MCF 10A (cell line): ENCODE data around the gene PRLR. TPM values are rescaled to one million over a fixed set of nuclear protein-coding genes. Genes with fewer than 3 reads are reported as not detected.
A peak's percentile ranks its signal among the peaks of the same experiment; 100 is the strongest.

ENCODE experiments used
- BruUV-seq: library from RNA; stranded (reverse); fragments of 400-500 nt; replicated peaks from 2 replicates; lab custom pipeline; 2021; lab: Mats Ljungman, UMichigan
- CTCF ChIA-PET: fragments of 300-600 bp; sonication (Branson Sonifier 250); formaldehyde crosslinking; extraction: SDS; loops from one replicate; lab custom pipeline; 2021; ENCODE audit warnings: antibody characterized with exemption, inconsistent platforms; lab: Yijun Ruan, JAX
- POLR2A ChIA-PET: fragments of 300-600, 350-650 bp; sonication (Branson Sonifier 250); formaldehyde crosslinking; extraction: SDS; loops from one replicate; lab custom pipeline; 2020; ENCODE audit warnings: antibody characterized with exemption, inconsistent platforms; lab: Yijun Ruan, JAX
- DNase-seq: peaks from one replicate; pipeline ENCODE4 v3.0.0-alpha.2; 2018; ENCODE audit not compliant: unreplicated experiment
- H3K27ac Mint-ChIP-seq: one replicate; pipeline ENCODE4 v1.8.0; 2022; ENCODE audit warnings: mild to moderate bottlenecking, low read depth, mixed read lengths; ENCODE audit not compliant: unreplicated experiment
- H3K27me3 Mint-ChIP-seq: one replicate; pipeline ENCODE4 v1.8.0; 2022; ENCODE audit warnings: mixed read lengths; ENCODE audit not compliant: insufficient read depth, unreplicated experiment
- H3K36me3 Mint-ChIP-seq: one replicate; pipeline ENCODE4 v1.8.0; 2022; ENCODE audit warnings: mild to moderate bottlenecking, moderate library complexity, mixed read lengths; ENCODE audit not compliant: insufficient read depth, unreplicated experiment
- H3K4me1 Mint-ChIP-seq: one replicate; pipeline ENCODE4 v1.8.0; 2022; ENCODE audit warnings: mixed read lengths; ENCODE audit not compliant: insufficient read depth, unreplicated experiment
- H3K4me3 Mint-ChIP-seq: one replicate; pipeline ENCODE4 v1.8.0; 2022; ENCODE audit warnings: mild to moderate bottlenecking, moderate library complexity, mixed read lengths; ENCODE audit not compliant: unreplicated experiment
- H3K9me3 Mint-ChIP-seq: one replicate; pipeline ENCODE4 v1.8.0; 2022; ENCODE audit warnings: mixed read lengths; ENCODE audit not compliant: unreplicated experiment
- intact Hi-C: fragments of 100-400 bp; cut with micrococcal nuclease; formaldehyde crosslinking; loops from 2 replicates; pipeline ENCODE4 v1.14.1; 2022
- total RNA-seq: library from RNA; stranded (reverse); gene quantifications from 2 replicates; pipeline ENCODE4 v1.2.3, GENCODE V29; 2022
- TF ChIP-seq, protein P1 (sequence below): fragments of 200-600 bp; IDR thresholded peaks from one replicate; pipeline ENCODE4 v1.8.0; 2022; ENCODE audit warnings: antibody characterized with exemption, mild to moderate bottlenecking; ENCODE audit not compliant: unreplicated experiment

The PRLR gene
- total RNA-seq, 1 experiment from 2014 or later = 0.16 TPM

DNA sequence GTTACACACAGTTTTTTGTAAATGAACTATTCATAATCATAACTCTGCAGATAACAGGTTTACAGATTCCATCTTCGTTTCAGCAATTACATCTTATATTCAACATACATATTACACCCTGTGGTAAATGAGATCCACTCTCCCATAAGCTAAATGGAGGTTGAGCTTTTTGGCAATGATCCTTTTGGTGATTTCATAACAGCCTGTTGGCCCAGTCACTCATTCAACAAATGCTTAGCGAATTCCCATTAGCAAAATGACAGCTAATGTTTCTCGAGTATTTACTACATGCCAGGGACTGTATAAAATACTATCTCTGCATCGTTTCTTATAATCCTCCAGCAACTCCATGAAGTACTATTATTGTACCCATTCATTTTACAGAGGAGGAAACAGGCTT, 157.1 kb downstream of the PRLR start:
- H3K36me3 Mint-ChIP-seq = no peaks in the 10 kb centered on the region
- no peak for DNase-seq
- H3K4me1 Mint-ChIP-seq = no peaks in the 10 kb centered on the region
- no TSS peak for BruUV-seq
- TF ChIP-seq, protein P1, sequence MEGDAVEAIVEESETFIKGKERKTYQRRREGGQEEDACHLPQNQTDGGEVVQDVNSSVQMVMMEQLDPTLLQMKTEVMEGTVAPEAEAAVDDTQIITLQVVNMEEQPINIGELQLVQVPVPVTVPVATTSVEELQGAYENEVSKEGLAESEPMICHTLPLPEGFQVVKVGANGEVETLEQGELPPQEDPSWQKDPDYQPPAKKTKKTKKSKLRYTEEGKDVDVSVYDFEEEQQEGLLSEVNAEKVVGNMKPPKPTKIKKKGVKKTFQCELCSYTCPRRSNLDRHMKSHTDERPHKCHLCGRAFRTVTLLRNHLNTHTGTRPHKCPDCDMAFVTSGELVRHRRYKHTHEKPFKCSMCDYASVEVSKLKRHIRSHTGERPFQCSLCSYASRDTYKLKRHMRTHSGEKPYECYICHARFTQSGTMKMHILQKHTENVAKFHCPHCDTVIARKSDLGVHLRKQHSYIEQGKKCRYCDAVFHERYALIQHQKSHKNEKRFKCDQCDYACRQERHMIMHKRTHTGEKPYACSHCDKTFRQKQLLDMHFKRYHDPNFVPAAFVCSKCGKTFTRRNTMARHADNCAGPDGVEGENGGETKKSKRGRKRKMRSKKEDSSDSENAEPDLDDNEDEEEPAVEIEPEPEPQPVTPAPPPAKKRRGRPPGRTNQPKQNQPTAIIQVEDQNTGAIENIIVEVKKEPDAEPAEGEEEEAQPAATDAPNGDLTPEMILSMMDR = no peak
- intact Hi-C loops = no loop called here
- H3K27me3 Mint-ChIP-seq = peaks cover 8% of the 10 kb centered on the region
- H3K9me3 Mint-ChIP-seq = no peaks in the 10 kb centered on the region
- no peak overlapping the region for H3K27ac Mint-ChIP-seq
- ChIA-PET CTCF (interaction anchor here (1.1 kb wide), 1 partner anchor 853 kb away, joined by 3 read pairs; no protein-coding TSS in a partner anchor), POLR2A (interaction anchor here (0.5 to 0.9 kb wide), 3 partner anchors 12 to 858 kb away, joined by 3 to 4 read pairs (median 3); no protein-coding TSS in a partner anchor)
- no peak overlapping the region for H3K4me3 Mint-ChIP-seq

DNA sequence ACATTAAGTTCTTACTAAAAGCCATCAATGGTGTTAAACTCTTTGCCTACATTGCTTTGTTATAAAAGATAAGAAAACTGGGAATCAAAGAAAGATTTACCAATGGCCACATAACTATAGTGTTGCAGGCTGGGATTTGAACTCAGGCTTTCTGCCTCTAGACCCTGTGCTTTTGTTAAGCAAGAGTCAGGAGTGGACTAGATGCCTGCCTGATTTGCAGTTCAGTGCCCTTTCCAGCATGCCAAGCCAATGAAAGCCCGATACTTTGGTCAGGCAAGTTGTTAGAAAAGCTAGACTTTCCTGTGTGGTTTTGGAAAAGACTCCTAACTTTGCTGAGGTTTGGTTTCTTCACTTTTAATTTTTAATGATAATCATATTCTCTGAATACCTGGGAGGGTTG, 161.1 kb downstream of the PRLR start:
- no TSS peak for BruUV-seq
- ChIA-PET CTCF (interaction anchor here (0.6 kb wide), 1 partner anchor 22 kb away, joined by 3 read pairs; no protein-coding TSS in a partner anchor), POLR2A (no interaction called here)
- H3K36me3 Mint-ChIP-seq = no peaks in the 10 kb centered on the region
- intact Hi-C loops = no loop called here
- H3K4me1 Mint-ChIP-seq = no peaks in the 10 kb centered on the region
- DNase-seq = no peak
- no peak overlapping the region for H3K27ac Mint-ChIP-seq
- no peak overlapping the region for H3K4me3 Mint-ChIP-seq
- no peaks in the 10 kb centered on the region for H3K27me3 Mint-ChIP-seq
- TF ChIP-seq, protein P1 = no peak
- H3K9me3 Mint-ChIP-seq = no peaks in the 10 kb centered on the region

DNA sequence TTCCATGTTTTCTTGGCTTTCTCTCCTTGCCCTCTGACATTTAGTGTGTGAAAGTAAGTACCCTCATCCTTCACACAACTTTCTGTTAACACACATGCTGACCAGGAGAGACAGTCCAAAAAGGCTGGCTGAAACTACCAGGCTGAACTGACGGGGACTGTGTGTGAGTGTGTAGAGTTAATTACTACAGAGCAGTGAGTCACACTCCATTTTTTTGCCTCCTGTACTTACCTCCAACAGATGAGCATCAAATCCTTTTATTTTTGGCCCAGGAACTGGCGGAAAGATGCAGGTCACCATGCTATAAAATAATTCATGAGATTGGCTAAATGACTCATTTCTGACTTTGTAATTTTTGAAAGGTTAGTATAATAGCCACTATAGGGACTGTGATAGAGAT, 162.3 kb downstream of the PRLR start:
- H3K27ac Mint-ChIP-seq = no peak overlapping the region
- no peak overlapping the region for H3K4me3 Mint-ChIP-seq
- TF ChIP-seq, protein P1 = no peak
- no peaks in the 10 kb centered on the region for H3K4me1 Mint-ChIP-seq
- ChIA-PET POLR2A (no interaction called here), CTCF (interaction anchor here (1.4 to 1.8 kb wide), 3 partner anchors 21 to 81 kb away, joined by 3 to 5 read pairs (median 4); no protein-coding TSS in a partner anchor)
- intact Hi-C loops = no loop called here
- no TSS peak for BruUV-seq
- no peaks in the 10 kb centered on the region for H3K36me3 Mint-ChIP-seq
- peak; percentile 36 for DNase-seq
- no peaks in the 10 kb centered on the region for H3K27me3 Mint-ChIP-seq
- no peaks in the 10 kb centered on the region for H3K9me3 Mint-ChIP-seq

DNA sequence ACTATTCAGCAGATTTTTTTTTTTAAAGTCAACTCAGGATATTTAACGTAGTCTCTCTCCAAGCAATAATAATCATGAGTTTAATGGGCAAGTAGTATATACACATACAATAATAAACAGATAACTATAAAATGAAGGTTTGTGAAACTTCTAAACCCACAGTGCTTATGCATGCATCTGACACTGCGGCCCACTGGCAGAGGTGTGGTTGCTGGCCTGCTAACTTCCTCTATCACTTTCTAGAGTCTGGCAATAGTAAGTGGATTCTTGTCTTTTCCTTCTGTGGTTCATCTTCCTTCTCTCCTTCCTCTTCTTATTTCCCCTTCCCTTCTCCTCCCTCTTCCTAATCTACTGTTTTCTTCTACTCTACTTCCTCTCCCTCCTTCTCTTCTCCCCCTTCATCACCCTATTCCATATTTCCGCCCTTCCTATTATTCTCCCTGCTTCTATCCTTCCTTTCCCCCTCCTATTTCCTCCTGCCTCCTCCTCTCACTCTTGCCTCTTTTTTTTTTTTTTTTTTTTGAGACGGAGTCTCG, 164.0 kb downstream of the PRLR start:
- Mint-ChIP-seq H3K9me3 (no peaks in the 10 kb centered on the region), H3K27ac (no peak overlapping the region), H3K4me3 (no peak overlapping the region), H3K27me3 (no peaks in the 10 kb centered on the region), H3K4me1 (no peaks in the 10 kb centered on the region), H3K36me3 (no peaks in the 10 kb centered on the region)
- ChIA-PET POLR2A (no interaction called here), CTCF (interaction anchor here (1.5 to 1.8 kb wide), 2 partner anchors 22 to 63 kb away, joined by 3 to 5 read pairs; no protein-coding TSS in a partner anchor)
- intact Hi-C loops = no loop called here
- no TSS peak for BruUV-seq
- DNase-seq = no peak
- TF ChIP-seq, protein P1 = no peak
